GM04504 (cell line): Measurements from ENCODE around the gene CERS3.
"Not testable (repeated sequence)": the region's sequence is repeated elsewhere in the genome, so short reads cannot be mapped to it uniquely, and the experiment has no call there.

ENCODE experiments used
- DNase-seq: peaks from one replicate; pipeline ENCODE4 v3.0.0-alpha.2; 2012; ENCODE audit warnings: low read depth

The CERS3 gene

GRCh38 chr15:100464888-100465287 is 63.9 kb downstream of the CERS3 start:
- DNase-seq = no peak

GRCh38 chr15:100464256-100464655 is 64.5 kb downstream of the CERS3 start:
- DNase-seq = no peak

- DNase-seq = no peak
Measured at GRCh38 chr15:100463515-100463914, 65.2 kb downstream of the CERS3 start.

GRCh38 chr15:100461049-100461448 is 67.7 kb downstream of the CERS3 start:
- DNase-seq = no peak

GRCh38 chr15:100457201-100457600 is 71.5 kb downstream of the CERS3 start:
- no peak for DNase-seq

GRCh38 chr15:100454148-100454547 is 74.6 kb downstream of the CERS3 start:
- no peak for DNase-seq

GRCh38 chr15:100448481-100448880 is 80.3 kb downstream of the CERS3 start:
- DNase-seq = no peak

- DNase-seq = not testable (repeated sequence)
Measured at GRCh38 chr15:100441063-100441462, 87.7 kb downstream of the CERS3 start.

- DNase-seq = no peak
Measured at GRCh38 chr15:100439514-100439913, 89.2 kb downstream of the CERS3 start.

GRCh38 chr15:100438570-100438969 is 90.2 kb downstream of the CERS3 start:
- no peak for DNase-seq

- DNase-seq = no peak
Measured at GRCh38 chr15:100437261-100437660, 91.5 kb downstream of the CERS3 start.

- DNase-seq = no peak
Measured at GRCh38 chr15:100434561-100434960, 94.2 kb downstream of the CERS3 start.

- DNase-seq = no peak
Measured at GRCh38 chr15:100434038-100434437, 94.7 kb downstream of the CERS3 start.

- DNase-seq = no peak
Measured at GRCh38 chr15:100433304-100433703, 95.4 kb downstream of the CERS3 start.

GRCh38 chr15:100430411-100430810 is 98.3 kb downstream of the CERS3 start:
- DNase-seq = no peak

GRCh38 chr15:100429116-100429728 is 99.5 kb downstream of the CERS3 start:
- DNase-seq = no peak

- DNase-seq = no peak
Measured at GRCh38 chr15:100426937-100427336, 101.8 kb downstream of the CERS3 start.

- no peak for DNase-seq
Measured at GRCh38 chr15:100405179-100405578, 123.6 kb downstream of the CERS3 start.

- no peak for DNase-seq
Measured at GRCh38 chr15:100400996-100401395, 127.8 kb downstream of the CERS3 start.

GRCh38 chr15:100394736-100395440 is 133.9 kb downstream of the CERS3 start:
- DNase-seq = no peak

GRCh38 chr15:100393008-100393407 is 135.7 kb downstream of the CERS3 start:
- no peak for DNase-seq

GRCh38 chr15:100385300-100386050 is 143.3 kb downstream of the CERS3 start:
- no peak for DNase-seq

GRCh38 chr15:100384108-100384410 is 144.7 kb downstream of the CERS3 start:
- no peak for DNase-seq
